HG03060 (cell line): ENCODE results near the gene ABCA8.
"Not testable (repeated sequence)": the region's sequence is repeated elsewhere in the genome, so short reads cannot be mapped to it uniquely, and the experiment has no call there.

Source experiments
- ATAC-seq: cut with Tn5 transposase; IDR thresholded peaks from one replicate; pipeline ENCODE4 v1.9.1; 2021; ENCODE audit warnings: low read depth, moderate number of reproducible peaks; ENCODE audit not compliant: unreplicated experiment

ABCA8 gene

GRCh38 chr17:68955181-68955841 is at the start of gene ABCA8:
TSS of gene ABCA8 (minus strand) at chr17:68955392. CDS start at chr17:68942034, 13,358 bp downstream.
- ATAC-seq = no peak

- not testable (repeated sequence) for ATAC-seq
Measured at GRCh38 chr17:69004759-69005158, 49.6 kb upstream of the ABCA8 start.

- ATAC-seq = not testable (repeated sequence)
Measured at GRCh38 chr17:68999743-69000142, 44.6 kb upstream of the ABCA8 start.

- ATAC-seq = no peak
Measured at GRCh38 chr17:68993112-68993511, 37.9 kb upstream of the ABCA8 start.

GRCh38 chr17:68987966-68988365 is 32.8 kb upstream of the ABCA8 start:
- ATAC-seq = no peak

GRCh38 chr17:68981288-68981687 is 26.1 kb upstream of the ABCA8 start:
- ATAC-seq = no peak

- no peak for ATAC-seq
Measured at GRCh38 chr17:68973098-68973846, 18.1 kb upstream of the ABCA8 start.

GRCh38 chr17:68972119-68972704 is 17.0 kb upstream of the ABCA8 start:
- no peak for ATAC-seq

- no peak for ATAC-seq
Measured at GRCh38 chr17:68969101-68969500, 13.9 kb upstream of the ABCA8 start.

GRCh38 chr17:68963958-68964357 is 8.8 kb upstream of the ABCA8 start:
- ATAC-seq = no peak

GRCh38 chr17:68961214-68961882 is 6.2 kb upstream of the ABCA8 start:
- no peak for ATAC-seq

GRCh38 chr17:68959117-68959516 is 3.9 kb upstream of the ABCA8 start:
- ATAC-seq = not testable (repeated sequence)

- ATAC-seq = no peak
Measured at GRCh38 chr17:68957944-68958343, 2.8 kb upstream of the ABCA8 start.

- ATAC-seq = no peak
Measured at GRCh38 chr17:68954146-68954896, 871 bp downstream of the ABCA8 start.

- no peak for ATAC-seq
Measured at GRCh38 chr17:68953340-68953997, 1.7 kb downstream of the ABCA8 start.

GRCh38 chr17:68950725-68951124 is 4.5 kb downstream of the ABCA8 start:
- no peak for ATAC-seq

GRCh38 chr17:68947868-68948267 is 7.3 kb downstream of the ABCA8 start:
- not testable (repeated sequence) for ATAC-seq

- no peak for ATAC-seq
Measured at GRCh38 chr17:68944435-68945035, 10.7 kb downstream of the ABCA8 start.

GRCh38 chr17:68943812-68944182 is 11.4 kb downstream of the ABCA8 start:
- ATAC-seq = not testable (repeated sequence)
